Progenitor cell of endocrine pancreas (in vitro differentiated cells): ENCODE measurements around the gene GID8. TPM values are rescaled to one million over a fixed set of nuclear protein-coding genes. Genes with fewer than 3 reads are reported as not detected.
A peak's percentile ranks its signal among the peaks of the same experiment; 100 is the strongest.

Experiments
- DNase-seq: peaks from one replicate; pipeline ENCODE4 v3.0.0; 2021; ENCODE audit warnings: low spot score; ENCODE audit not compliant: unreplicated experiment
- H3K27ac Mint-ChIP-seq: 2 replicates; pipeline ENCODE4 v1.8.0; 2021; ENCODE audit warnings: mild to moderate bottlenecking, moderate library complexity, mixed read lengths
- H3K27me3 Mint-ChIP-seq: 2 replicates; pipeline ENCODE4 v1.8.0; 2021; ENCODE audit warnings: mixed read lengths
- H3K36me3 Mint-ChIP-seq: 2 replicates; pipeline ENCODE4 v1.8.0; 2022; ENCODE audit warnings: mixed read lengths; ENCODE audit not compliant: insufficient read depth
- H3K4me1 Mint-ChIP-seq: 2 replicates; pipeline ENCODE4 v1.8.0; 2021; ENCODE audit warnings: low read depth, mixed read lengths
- H3K4me3 Mint-ChIP-seq: 2 replicates; pipeline ENCODE4 v1.8.0; 2021; ENCODE audit warnings: low read depth, mild to moderate bottlenecking, moderate library complexity, mixed read lengths
- H3K9me3 Mint-ChIP-seq: 2 replicates; pipeline ENCODE4 v1.8.0; 2021; ENCODE audit warnings: low read depth, mixed read lengths
- total RNA-seq: library from RNA; stranded (reverse); gene quantifications from 2 replicates; pipeline ENCODE4 v1.2.1, GENCODE V29; 2021
- TF ChIP-seq, protein P1 (sequence below): fragments of 200-600 bp; sonication (generic); IDR thresholded peaks from one replicate; pipeline ENCODE4 v1.5.0; 2021; ENCODE audit warnings: antibody characterized with exemption, mild to moderate bottlenecking; ENCODE audit not compliant: unreplicated experiment

GID8 gene
- total RNA-seq, 1 donor from 2014 or later = 66.7 TPM

DNA sequence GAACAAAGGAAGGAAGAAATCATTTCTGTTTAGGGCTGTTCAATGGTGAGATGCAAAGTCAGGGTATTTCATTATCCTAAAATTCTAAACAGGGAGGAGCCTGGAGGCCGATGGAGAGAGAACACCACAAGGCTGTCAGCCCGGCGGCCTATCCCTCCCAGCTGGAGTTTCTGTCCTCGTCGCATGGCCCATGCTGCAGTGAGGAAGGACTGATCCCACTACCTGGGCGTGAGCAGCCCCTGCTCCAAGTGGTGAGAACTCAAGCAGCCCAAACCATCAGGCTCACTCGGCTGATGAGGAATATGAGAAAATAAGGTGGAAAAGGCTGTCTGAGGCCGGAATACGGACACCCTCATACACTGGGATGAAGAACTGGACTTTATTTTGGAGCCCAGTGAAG, 42.4 kb upstream of the GID8 start:
- peaks cover 30% of the 10 kb centered on the region for H3K36me3 Mint-ChIP-seq
- H3K27ac Mint-ChIP-seq = peak overlapping the region; percentile 89
- no peak overlapping the region for H3K4me3 Mint-ChIP-seq
- no peak for DNase-seq
- H3K9me3 Mint-ChIP-seq = no peaks in the 10 kb centered on the region
- H3K4me1 Mint-ChIP-seq = peaks cover 14% of the 10 kb centered on the region
- TF ChIP-seq, protein P1, sequence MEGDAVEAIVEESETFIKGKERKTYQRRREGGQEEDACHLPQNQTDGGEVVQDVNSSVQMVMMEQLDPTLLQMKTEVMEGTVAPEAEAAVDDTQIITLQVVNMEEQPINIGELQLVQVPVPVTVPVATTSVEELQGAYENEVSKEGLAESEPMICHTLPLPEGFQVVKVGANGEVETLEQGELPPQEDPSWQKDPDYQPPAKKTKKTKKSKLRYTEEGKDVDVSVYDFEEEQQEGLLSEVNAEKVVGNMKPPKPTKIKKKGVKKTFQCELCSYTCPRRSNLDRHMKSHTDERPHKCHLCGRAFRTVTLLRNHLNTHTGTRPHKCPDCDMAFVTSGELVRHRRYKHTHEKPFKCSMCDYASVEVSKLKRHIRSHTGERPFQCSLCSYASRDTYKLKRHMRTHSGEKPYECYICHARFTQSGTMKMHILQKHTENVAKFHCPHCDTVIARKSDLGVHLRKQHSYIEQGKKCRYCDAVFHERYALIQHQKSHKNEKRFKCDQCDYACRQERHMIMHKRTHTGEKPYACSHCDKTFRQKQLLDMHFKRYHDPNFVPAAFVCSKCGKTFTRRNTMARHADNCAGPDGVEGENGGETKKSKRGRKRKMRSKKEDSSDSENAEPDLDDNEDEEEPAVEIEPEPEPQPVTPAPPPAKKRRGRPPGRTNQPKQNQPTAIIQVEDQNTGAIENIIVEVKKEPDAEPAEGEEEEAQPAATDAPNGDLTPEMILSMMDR = no peak
- H3K27me3 Mint-ChIP-seq = no peaks in the 10 kb centered on the region

DNA sequence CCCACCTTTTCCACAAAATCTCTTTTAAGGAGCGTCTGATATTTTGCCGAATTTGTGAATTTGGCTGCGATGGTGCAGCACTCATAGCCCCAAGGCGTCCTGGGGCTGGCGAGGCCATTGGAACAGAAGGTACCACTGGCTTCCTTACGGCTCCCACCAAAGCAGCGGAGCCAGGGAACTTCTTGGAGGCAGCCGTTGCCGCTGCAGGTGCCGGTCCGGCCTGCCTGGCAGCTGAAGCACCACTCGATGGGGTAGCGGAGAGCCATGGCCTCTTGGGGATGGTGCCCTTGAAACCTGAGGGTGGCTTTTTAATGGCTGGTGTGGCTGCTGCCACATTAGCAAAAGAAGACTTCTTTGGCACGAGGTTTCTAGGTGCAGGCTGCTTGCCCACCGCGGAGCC, 41.4 kb upstream of the GID8 start:
- TF ChIP-seq, protein P1 = no peak
- Mint-ChIP-seq H3K27me3 (no peaks in the 10 kb centered on the region), H3K4me1 (peaks cover 19% of the 10 kb centered on the region), H3K36me3 (peaks cover 24% of the 10 kb centered on the region), H3K27ac (no peak overlapping the region), H3K9me3 (no peaks in the 10 kb centered on the region), H3K4me3 (no peak overlapping the region)
- DNase-seq = no peak

- Mint-ChIP-seq H3K27ac (peak overlapping the region; percentile 59), H3K36me3 (peaks cover 16% of the 10 kb centered on the region), H3K27me3 (no peaks in the 10 kb centered on the region), H3K4me3 (no peak overlapping the region), H3K9me3 (no peaks in the 10 kb centered on the region), H3K4me1 (peaks cover 19% of the 10 kb centered on the region)
- TF ChIP-seq, protein P1 = no peak
- no peak for DNase-seq
Observed at GRCh38 chr20:62897666-62898065, 40.3 kb upstream of the GID8 start.

DNA sequence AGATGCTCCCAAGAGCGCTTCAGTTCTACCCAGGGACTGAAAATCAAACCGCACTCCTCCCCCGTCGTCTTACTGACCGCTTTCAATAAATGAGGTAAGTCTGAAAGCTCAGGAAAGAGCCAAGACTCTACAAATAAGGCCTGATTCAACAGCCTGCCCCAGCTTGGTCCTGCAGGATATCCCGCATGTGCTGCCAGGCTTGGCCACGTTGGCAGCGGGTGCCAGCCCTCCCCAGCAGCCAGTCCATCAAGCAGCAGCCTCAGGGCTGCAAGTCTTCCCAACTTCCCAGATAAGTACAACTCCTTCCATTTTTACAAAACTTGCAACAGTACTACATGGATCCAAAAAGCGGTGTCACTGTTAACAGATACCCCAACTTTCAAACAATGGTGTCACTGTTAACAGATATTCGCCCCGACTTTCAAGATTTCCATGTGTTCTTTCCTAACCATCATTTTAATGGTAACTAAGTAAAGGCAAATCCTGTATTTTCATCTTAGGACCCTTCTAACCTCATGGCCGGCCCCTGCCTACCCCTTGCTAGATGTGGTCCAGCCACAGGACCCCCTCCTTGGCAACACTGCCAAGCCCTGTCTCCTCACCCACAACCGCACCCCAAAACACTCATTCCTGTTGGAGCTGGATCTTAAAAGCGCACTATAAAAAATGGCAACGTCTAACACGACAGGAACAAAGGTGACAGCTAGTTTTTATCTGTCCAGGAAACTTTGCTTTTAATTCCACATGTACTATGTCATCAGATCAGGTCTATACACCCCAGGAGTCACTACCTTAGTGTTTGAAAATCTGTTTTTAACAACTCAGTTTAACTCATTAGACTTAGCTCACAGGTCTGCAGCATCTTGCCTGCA, 39.6 kb upstream of the GID8 start:
- no peak for DNase-seq
- TF ChIP-seq, protein P1 = no peak
- Mint-ChIP-seq H3K9me3 (no peaks in the 10 kb centered on the region), H3K27me3 (no peaks in the 10 kb centered on the region), H3K27ac (no peak overlapping the region), H3K36me3 (peaks cover 14% of the 10 kb centered on the region), H3K4me3 (no peak overlapping the region), H3K4me1 (peaks cover 19% of the 10 kb centered on the region)

DNA sequence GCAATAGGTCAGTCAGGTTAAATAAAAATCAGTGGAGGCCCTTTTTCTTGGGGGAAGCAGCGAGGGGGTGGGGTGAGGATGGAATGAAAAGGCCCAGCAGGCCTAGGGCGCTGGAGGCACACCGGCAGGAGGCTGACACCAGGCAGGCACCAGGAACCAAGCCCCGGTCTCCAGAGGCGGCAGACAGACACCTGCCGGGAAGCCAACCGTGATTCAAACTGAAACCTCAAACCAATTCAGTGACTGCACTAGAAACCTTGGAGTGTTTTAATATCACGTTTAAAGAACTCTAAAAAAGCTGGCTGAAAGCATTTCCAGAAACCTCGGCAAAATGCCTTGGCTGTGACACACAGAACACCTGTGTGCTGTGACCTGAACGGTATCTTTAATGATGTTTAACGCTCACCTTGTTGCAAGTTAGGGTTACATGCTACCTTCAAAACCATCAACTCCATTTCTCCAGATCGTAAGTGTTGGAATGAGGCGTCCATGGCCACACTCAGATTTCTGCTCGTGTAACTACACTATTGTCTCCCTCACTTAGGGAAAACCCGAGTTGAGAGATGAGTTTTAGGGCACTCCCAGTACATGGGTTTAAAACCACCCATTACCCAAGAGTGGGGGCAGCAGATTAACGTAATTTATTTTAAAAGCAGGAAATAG, 38.8 kb upstream of the GID8 start:
- Mint-ChIP-seq H3K27ac (no peak overlapping the region), H3K9me3 (no peaks in the 10 kb centered on the region), H3K4me1 (peaks cover 19% of the 10 kb centered on the region), H3K27me3 (no peaks in the 10 kb centered on the region), H3K36me3 (peaks cover 10% of the 10 kb centered on the region), H3K4me3 (no peak overlapping the region)
- no peak for DNase-seq
- TF ChIP-seq, protein P1 = no peak
